Hepatocyte (in vitro differentiated cells): ENCODE results near the gene NTSR1. TPM values are rescaled to one million over a fixed set of nuclear protein-coding genes. Genes with fewer than 3 reads are reported as not detected.

Experiments used
- DNase-seq: peaks from one replicate; pipeline ENCODE4 v3.0.0-alpha.2; 2016; ENCODE audit warnings: low spot score
- H2AFZ ChIP-seq: fragments of 200-600 bp; sonication (generic); 2 replicates; pipeline ENCODE4 v1.6.0; 2016; ENCODE audit warnings: antibody characterized with exemption, mild to moderate bottlenecking
- H3K27ac ChIP-seq: fragments of 200-600 bp; sonication (generic); 2 replicates; pipeline ENCODE4 v1.5.1; 2016; ENCODE audit warnings: mild to moderate bottlenecking
- H3K27me3 ChIP-seq: fragments of 200-600 bp; sonication (generic); 2 replicates; pipeline ENCODE4 v1.6.1; 2016
- H3K36me3 ChIP-seq: fragments of 200-600 bp; sonication (generic); replicated peaks from 2 replicates; pipeline ENCODE4 v1.5.1; 2016; ENCODE audit warnings: low read depth; ENCODE audit not compliant: insufficient read depth
- H3K4me1 ChIP-seq: fragments of 200-600 bp; sonication (generic); 2 replicates; pipeline ENCODE4 v1.5.1; 2016; ENCODE audit warnings: mild to moderate bottlenecking, moderate library complexity; ENCODE audit not compliant: insufficient read depth
- H3K4me2 ChIP-seq: fragments of 200-600 bp; sonication (generic); 2 replicates; pipeline ENCODE4 v1.6.0; 2016
- H3K4me3 ChIP-seq: fragments of 200-600 bp; sonication (generic); 2 replicates; pipeline ENCODE4 v1.5.1; 2016; ENCODE audit warnings: mild to moderate bottlenecking
- H3K79me2 ChIP-seq: fragments of 200-600 bp; sonication (generic); 2 replicates; pipeline ENCODE4 v1.6.0; 2017; ENCODE audit warnings: mild to moderate bottlenecking
- H3K9me2 ChIP-seq: fragments of 200-600 bp; sonication (generic); replicated peaks from 2 replicates; pipeline ENCODE4 v1.6.0; 2017; ENCODE audit warnings: mild to moderate bottlenecking; ENCODE audit not compliant: insufficient read depth
- H3K9me3 ChIP-seq: fragments of 200-600 bp; sonication (generic); 2 replicates; pipeline ENCODE4 v1.5.1; 2016; ENCODE audit warnings: low read depth, mild to moderate bottlenecking
- H4K20me1 ChIP-seq: fragments of 200-600 bp; sonication (generic); 2 replicates; pipeline ENCODE4 v1.6.0; 2016; ENCODE audit warnings: mild to moderate bottlenecking; ENCODE audit not compliant: insufficient read depth, poor library complexity, severe bottlenecking
- CTCF ChIP-seq: fragments of 200-600 bp; sonication (generic); IDR thresholded peaks from 2 replicates; pipeline ENCODE4 v1.5.1; 2016; ENCODE audit warnings: antibody characterized with exemption, mild to moderate bottlenecking; ENCODE audit not compliant: poor library complexity
- EZH2 ChIP-seq: fragments of 200-600 bp; sonication (generic); IDR thresholded peaks from 2 replicates; pipeline ENCODE4 v1.6.1; 2016; ENCODE audit warnings: antibody characterized with exemption, mild to moderate bottlenecking, borderline replicate concordance
- EZH2phosphoT487 ChIP-seq: fragments of 200-600 bp; sonication (generic); IDR thresholded peaks from one replicate; pipeline ENCODE4 v1.6.1; 2018; ENCODE audit warnings: antibody characterized with exemption, mild to moderate bottlenecking, low read depth, moderate library complexity; ENCODE audit not compliant: unreplicated experiment, severe bottlenecking
- WGBS: methylation state at CpG from one replicate; pipeline ENCODE4 v1.1.6; 2016; ENCODE audit warnings: low lambda C conversion rate; ENCODE audit errors: missing lambda C conversion rate; 5-methylcytosine and 5-hydroxymethylcytosine counted together
- polyA plus RNA-seq: library from polyadenylated mRNA; unstranded; fragments of >200 nt; fragmentation: Nextera tagmentation; extraction: Ambion mirVana; gene quantifications from 2 replicates; pipeline ENCODE4 v1.2.1, GENCODE V29; 2016
- total RNA-seq: library from RNA; depleted of rRNA; stranded (reverse); fragments of >200 nt; gene quantifications from 2 replicates; pipeline ENCODE4 v1.2.3, GENCODE V29; 2014

NTSR1 gene
- total and polyA plus RNA-seq, 2 experiments from 2014 or later, result 0.37 TPM; not detected in 1

- H2AFZ ChIP-seq, result no peak overlapping the region
- H3K27me3 ChIP-seq, result no peaks in the 10 kb centered on the region
- no peaks in the 10 kb centered on the region for H3K79me2 ChIP-seq
- H3K4me3 ChIP-seq, result no peak overlapping the region
- DNase-seq, result no peak
- peak overlapping the region; percentile 82 for H3K27ac ChIP-seq
- peaks cover 17% of the 10 kb centered on the region for H3K4me1 ChIP-seq
- peak overlapping the region; percentile 60 for H3K4me2 ChIP-seq
- H3K9me3 ChIP-seq, result no peaks in the 10 kb centered on the region
- TF ChIP-seq EZH2 (no peak), EZH2phosphoT487 (no peak)
- H3K9me2 ChIP-seq, result no peaks in the 10 kb centered on the region
- H3K36me3 ChIP-seq, result no peaks in the 10 kb centered on the region
- 92% methylated on average over 8 of the region's 8 CpGs for WGBS
- H4K20me1 ChIP-seq, result no peaks in the 10 kb centered on the region
Measured at GRCh38 chr20:62768234-62768546, 59.6 kb downstream of the NTSR1 start.

GRCh38 chr20:62768551-62769287 lies 60.1 kb downstream of the NTSR1 start:
- H3K27ac ChIP-seq, result peak overlapping the region; percentile 82

GRCh38 chr20:62769346-62770071 lies 60.9 kb downstream of the NTSR1 start:
- Histone ChIP-seq H3K27ac (no peak overlapping the region), H3K4me1 (peaks cover 17% of the 10 kb centered on the region), H3K27me3 (no peaks in the 10 kb centered on the region), H3K79me2 (no peaks in the 10 kb centered on the region), H2AFZ (no peak overlapping the region), H3K36me3 (no peaks in the 10 kb centered on the region), H3K9me2 (no peaks in the 10 kb centered on the region), H3K4me2 (no peak overlapping the region), H4K20me1 (no peaks in the 10 kb centered on the region), H3K9me3 (no peaks in the 10 kb centered on the region), H3K4me3 (no peak overlapping the region)
- TF ChIP-seq CTCF (no peak), EZH2phosphoT487 (no peak), EZH2 (no peak)
- DNase-seq, result no peak
- WGBS, result 94% methylated on average over 16 of the region's 16 CpGs

More at GRCh38 chr20:62768551-62769287, 60.1 kb downstream of the NTSR1 start:
- WGBS, result 37% methylated on average over 20 of the region's 21 CpGs
- peak; percentile 77 for DNase-seq
- peak overlapping the region; percentile 60 for H3K4me2 ChIP-seq
- H4K20me1 ChIP-seq, result no peaks in the 10 kb centered on the region
- H3K4me3 ChIP-seq, result no peak overlapping the region
- no peaks in the 10 kb centered on the region for H3K9me2 ChIP-seq
- no peaks in the 10 kb centered on the region for H3K9me3 ChIP-seq
- H2AFZ ChIP-seq, result no peak overlapping the region
- H3K4me1 ChIP-seq, result peaks cover 17% of the 10 kb centered on the region
- H3K79me2 ChIP-seq, result no peaks in the 10 kb centered on the region
- no peak for TF ChIP-seq EZH2
- TF ChIP-seq CTCF, result no peak
- TF ChIP-seq EZH2phosphoT487, result no peak
- H3K36me3 ChIP-seq, result no peaks in the 10 kb centered on the region
- H3K27me3 ChIP-seq, result no peaks in the 10 kb centered on the region
